AG10803 (cell line): ENCODE data around the gene ZNF521.

ENCODE experiments used
- DNase-seq: peaks from one replicate; pipeline ENCODE4 v3.0.0; 2010; ENCODE audit warnings: low read depth
- H3K4me3 ChIP-seq: 2 replicates; pipeline ENCODE4 v1.5.1; 2011; ENCODE audit warnings: mild to moderate bottlenecking, low read length, control low read depth
- CTCF ChIP-seq: conservative IDR thresholded peaks from 2 replicates; pipeline ENCODE4 v1.5.1; 2011; ENCODE audit warnings: mild to moderate bottlenecking, low read length, control low read depth, inconsistent platforms

The ZNF521 gene

GRCh38 chr18:25103468-25104155 lies 248.4 kb downstream of the ZNF521 start:
- no peak for TF ChIP-seq CTCF
- no peak overlapping the region for H3K4me3 ChIP-seq
- DNase-seq: no peak

GRCh38 chr18:25102662-25103061 lies 249.3 kb downstream of the ZNF521 start:
- H3K4me3 ChIP-seq: no peak overlapping the region
- no peak for TF ChIP-seq CTCF
- DNase-seq: peak; percentile 3

GRCh38 chr18:25100418-25100817 lies 251.5 kb downstream of the ZNF521 start:
- no peak overlapping the region for H3K4me3 ChIP-seq
- no peak for TF ChIP-seq CTCF
- DNase-seq: no peak

GRCh38 chr18:25099895-25100294 lies 252.1 kb downstream of the ZNF521 start:
- H3K4me3 ChIP-seq: no peak overlapping the region
- TF ChIP-seq CTCF: peak; percentile 17
- DNase-seq: peak; percentile 24

GRCh38 chr18:25097569-25098056 lies 254.4 kb downstream of the ZNF521 start:
- no peak for DNase-seq
- H3K4me3 ChIP-seq: no peak overlapping the region
- TF ChIP-seq CTCF: no peak

- H3K4me3 ChIP-seq: no peak overlapping the region
- no peak for DNase-seq
- TF ChIP-seq CTCF: no peak
Observed at GRCh38 chr18:25097057-25097456, 254.9 kb downstream of the ZNF521 start.

GRCh38 chr18:25093141-25093540 lies 258.8 kb downstream of the ZNF521 start:
- no peak for DNase-seq
- no peak for TF ChIP-seq CTCF
- H3K4me3 ChIP-seq: no peak overlapping the region
